Osteocyte (in vitro differentiated cells): Measurements from ENCODE around the gene GPR107. TPM values are rescaled to one million over a fixed set of nuclear protein-coding genes. Genes with fewer than 3 reads are reported as not detected.
"Not testable (repeated sequence)": the region's sequence is repeated elsewhere in the genome, so short reads cannot be mapped to it uniquely, and the experiment has no call there.

ENCODE experiments used
- DNase-seq: peaks from one replicate; pipeline ENCODE4 v3.0.0; 2021; ENCODE audit warnings: mixed read lengths; ENCODE audit not compliant: unreplicated experiment; ENCODE audit errors: extremely low spot score
- H3K27ac Mint-ChIP-seq: one replicate; pipeline ENCODE4 v1.8.0; 2021; ENCODE audit warnings: mild to moderate bottlenecking, mixed read lengths; ENCODE audit not compliant: unreplicated experiment
- H3K27me3 Mint-ChIP-seq: one replicate; pipeline ENCODE4 v1.8.0; 2021; ENCODE audit warnings: mixed read lengths; ENCODE audit not compliant: unreplicated experiment
- H3K36me3 Mint-ChIP-seq: one replicate; pipeline ENCODE4 v1.8.0; 2021; ENCODE audit warnings: mixed read lengths; ENCODE audit not compliant: unreplicated experiment
- H3K4me1 Mint-ChIP-seq: one replicate; pipeline ENCODE4 v1.8.0; 2021; ENCODE audit warnings: mixed read lengths; ENCODE audit not compliant: unreplicated experiment
- H3K4me3 Mint-ChIP-seq: one replicate; pipeline ENCODE4 v1.8.0; 2021; ENCODE audit warnings: mild to moderate bottlenecking, moderate library complexity, mixed read lengths; ENCODE audit not compliant: unreplicated experiment
- H3K9me3 Mint-ChIP-seq: one replicate; pipeline ENCODE4 v1.8.0; 2021; ENCODE audit warnings: mixed read lengths; ENCODE audit not compliant: unreplicated experiment
- CTCF ChIP-seq: fragments of 200-600 bp; sonication (generic); IDR thresholded peaks from 2 replicates; pipeline ENCODE4 v1.5.0; 2021; ENCODE audit warnings: antibody characterized with exemption, mild to moderate bottlenecking, moderate library complexity
- total RNA-seq: library from RNA; stranded (reverse); gene quantifications from 2 replicates; pipeline ENCODE4 v1.2.1, GENCODE V29; 2021

The GPR107 gene
- total RNA-seq, 1 donor from 2014 or later: 57.0 TPM

GRCh38 chr9:130018265-130018664, 35.4 kb upstream of the GPR107 start:
- peaks cover 2% of the 10 kb centered on the region for H3K36me3 Mint-ChIP-seq
- H3K27me3 Mint-ChIP-seq: no peaks in the 10 kb centered on the region
- H3K9me3 Mint-ChIP-seq: no peaks in the 10 kb centered on the region
- H3K4me1 Mint-ChIP-seq: peaks cover 33% of the 10 kb centered on the region
- peak overlapping the region; percentile 94 for H3K27ac Mint-ChIP-seq
- no peak for DNase-seq
- no peak for TF ChIP-seq CTCF
- H3K4me3 Mint-ChIP-seq: no peak overlapping the region

GRCh38 chr9:130020618-130021017, 33.1 kb upstream of the GPR107 start:
- no peaks in the 10 kb centered on the region for H3K27me3 Mint-ChIP-seq
- TF ChIP-seq CTCF: no peak
- no peak for DNase-seq
- no peaks in the 10 kb centered on the region for H3K9me3 Mint-ChIP-seq
- H3K36me3 Mint-ChIP-seq: peaks cover 2% of the 10 kb centered on the region
- H3K27ac Mint-ChIP-seq: peak overlapping the region; percentile 31
- H3K4me3 Mint-ChIP-seq: no peak overlapping the region
- H3K4me1 Mint-ChIP-seq: peaks cover 51% of the 10 kb centered on the region

GRCh38 chr9:130021123-130021522, 32.6 kb upstream of the GPR107 start:
- DNase-seq: no peak
- H3K27me3 Mint-ChIP-seq: no peaks in the 10 kb centered on the region

GRCh38 chr9:130021842-130022241, 31.9 kb upstream of the GPR107 start:
- H3K9me3 Mint-ChIP-seq, H3K27ac Mint-ChIP-seq, H3K4me3 Mint-ChIP-seq, DNase-seq, H3K27me3 Mint-ChIP-seq, H3K36me3 Mint-ChIP-seq: not testable (repeated sequence)
- H3K4me1 Mint-ChIP-seq: peaks cover 44% of the 10 kb centered on the region

More at GRCh38 chr9:130021123-130021522, 32.6 kb upstream of the GPR107 start:
- peaks cover 51% of the 10 kb centered on the region for H3K4me1 Mint-ChIP-seq
- no peaks in the 10 kb centered on the region for H3K9me3 Mint-ChIP-seq
- H3K27ac Mint-ChIP-seq: no peak overlapping the region
- H3K4me3 Mint-ChIP-seq: no peak overlapping the region
- TF ChIP-seq CTCF: no peak
- peaks cover 2% of the 10 kb centered on the region for H3K36me3 Mint-ChIP-seq

GRCh38 chr9:130022566-130023143, 31.1 kb upstream of the GPR107 start:
- H3K27ac Mint-ChIP-seq: no peak overlapping the region
- H3K27me3 Mint-ChIP-seq: no peaks in the 10 kb centered on the region
- H3K4me1 Mint-ChIP-seq: peaks cover 38% of the 10 kb centered on the region
- H3K9me3 Mint-ChIP-seq: no peaks in the 10 kb centered on the region
- peaks cover 4% of the 10 kb centered on the region for H3K36me3 Mint-ChIP-seq
- DNase-seq: no peak
- TF ChIP-seq CTCF: no peak
- H3K4me3 Mint-ChIP-seq: no peak overlapping the region
